HepG2 (cell line): ENCODE measurements around the gene METAP1.

Experiments used
- ELF4 ChIP-seq: sonication (generic); formaldehyde crosslinking; IDR thresholded peaks from 2 replicates; pipeline ENCODE4 v1.5.0; 2020; ENCODE audit warnings: missing genetic modification reagents, mild to moderate bottlenecking, moderate library complexity, borderline replicate concordance
- HNRNPUL1 ChIP-seq: fragments of 200-400 bp; formaldehyde crosslinking; IDR thresholded peaks from 2 replicates; pipeline ENCODE4 v1.6.1; 2017; ENCODE audit warnings: low read depth, mild to moderate bottlenecking, low read length, moderate library complexity
- POLR2A ChIP-seq, 2 experiments: IDR thresholded peaks; 2 replicates each; pipeline ENCODE4 v1.6.1; 2011; ENCODE audit warnings: low read depth in 2 of 2, low read length in 2 of 2, mild to moderate bottlenecking in 1 of 2, moderate library complexity in 1 of 2; ENCODE audit not compliant: insufficient read depth in 1 of 2
- RFX3 ChIP-seq: IDR thresholded peaks from 2 replicates; pipeline ENCODE4 v1.6.1; 2016; ENCODE audit warnings: missing biosample characterization, missing genetic modification reagents
- SALL1 ChIP-seq: sonication (generic); formaldehyde crosslinking; IDR thresholded peaks from 2 replicates; pipeline ENCODE4 v1.8.0; 2022; ENCODE audit warnings: mild to moderate bottlenecking, missing genetic modification reagents
- SMYD3 ChIP-seq: sonication (generic); formaldehyde crosslinking; IDR thresholded peaks from 2 replicates; pipeline ENCODE4 v1.8.1; 2023; ENCODE audit warnings: mild to moderate bottlenecking, missing genetic modification reagents
- SSRP1 ChIP-seq: IDR thresholded peaks from 2 replicates; pipeline ENCODE4 v1.6.1; 2016; ENCODE audit warnings: control low read depth
- ZKSCAN1 ChIP-seq: fragments of 150-350 bp; IDR thresholded peaks from 2 replicates; pipeline ENCODE4 v1.6.1; 2014; ENCODE audit warnings: low read length

- TF ChIP-seq ELF4 (no peak), SSRP1 (CRISPR knock-in tag) (no peak), ZKSCAN1 (no peak), SALL1 (CRISPR knock-in tag) (no peak), SMYD3 (CRISPR knock-in tag) (no peak), RFX3 (CRISPR knock-in tag) (no peak), HNRNPUL1 (no peak), POLR2A (IDR thresholded peaks at IDR 0.05; ENCODE audit: insufficient read depth in 1 of 2, low read depth in 2 of 2, low read length in 2 of 2) (no peak)
These were observed 79.3 kb downstream of the METAP1 start for GRCh38 chr4:99074816-99075215.
